GM10266 (cell line): ENCODE measurements around the gene SLC16A10.

ENCODE experiments used
- DNase-seq: peaks from one replicate; pipeline ENCODE4 v3.0.0; 2012; ENCODE audit errors: extremely low spot score
- CTCF ChIP-seq: IDR thresholded peaks from 2 replicates; pipeline ENCODE4 v1.5.1; 2012; ENCODE audit warnings: mild to moderate bottlenecking, low read depth; ENCODE audit not compliant: control insufficient read depth, insufficient read depth; ENCODE audit errors: missing control alignments

Gene SLC16A10

GRCh38 chr6:111105578-111105977 is 18.3 kb downstream of the SLC16A10 start:
- TF ChIP-seq CTCF = no peak
- no peak for DNase-seq

- no peak for TF ChIP-seq CTCF
- DNase-seq = no peak
These were observed 20.3 kb downstream of the SLC16A10 start for GRCh38 chr6:111107589-111107988.

- no peak for TF ChIP-seq CTCF
- no peak for DNase-seq
These were observed 22.7 kb downstream of the SLC16A10 start for GRCh38 chr6:111110036-111110435.

GRCh38 chr6:111113336-111114086 is 26.2 kb downstream of the SLC16A10 start:
- no peak for DNase-seq
- no peak for TF ChIP-seq CTCF

- TF ChIP-seq CTCF = no peak
- DNase-seq = no peak
These were observed 26.8 kb downstream of the SLC16A10 start for GRCh38 chr6:111114087-111114443.

GRCh38 chr6:111114482-111114881 is 27.2 kb downstream of the SLC16A10 start:
- TF ChIP-seq CTCF = no peak
- no peak for DNase-seq

GRCh38 chr6:111118826-111119225 is 31.5 kb downstream of the SLC16A10 start:
- no peak for TF ChIP-seq CTCF

More at GRCh38 chr6:111118826-111119225, 31.5 kb downstream of the SLC16A10 start:
- DNase-seq = no peak
